GM19438 (cell line): Measurements from ENCODE around the gene PVR.

Experiments
- ATAC-seq: cut with Tn5 transposase; IDR thresholded peaks from one replicate; pipeline ENCODE4 v1.9.1; 2021; ENCODE audit warnings: low read depth; ENCODE audit not compliant: unreplicated experiment

Gene PVR

DNA sequence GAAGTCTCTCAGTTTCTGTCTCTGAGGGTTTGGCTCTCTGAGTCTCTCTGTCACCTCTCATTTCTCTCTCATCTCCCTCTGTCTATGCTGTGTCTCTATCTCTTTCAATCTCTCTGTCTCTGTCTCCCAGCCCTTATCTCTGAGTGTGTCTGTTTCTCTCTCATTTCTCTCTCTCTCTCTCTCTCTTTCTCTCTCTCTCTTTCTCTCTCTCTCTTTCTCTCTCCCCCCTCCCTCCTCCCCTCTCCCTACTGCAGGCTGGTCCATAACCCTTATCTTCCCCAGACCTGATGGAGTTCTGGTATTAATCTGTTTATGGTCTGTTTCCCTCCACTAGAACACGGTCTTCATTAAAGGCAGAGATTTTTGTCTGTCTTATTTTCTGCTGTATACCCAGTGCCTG lies 1.3 kb upstream of the PVR start:
- no peak for ATAC-seq

DNA sequence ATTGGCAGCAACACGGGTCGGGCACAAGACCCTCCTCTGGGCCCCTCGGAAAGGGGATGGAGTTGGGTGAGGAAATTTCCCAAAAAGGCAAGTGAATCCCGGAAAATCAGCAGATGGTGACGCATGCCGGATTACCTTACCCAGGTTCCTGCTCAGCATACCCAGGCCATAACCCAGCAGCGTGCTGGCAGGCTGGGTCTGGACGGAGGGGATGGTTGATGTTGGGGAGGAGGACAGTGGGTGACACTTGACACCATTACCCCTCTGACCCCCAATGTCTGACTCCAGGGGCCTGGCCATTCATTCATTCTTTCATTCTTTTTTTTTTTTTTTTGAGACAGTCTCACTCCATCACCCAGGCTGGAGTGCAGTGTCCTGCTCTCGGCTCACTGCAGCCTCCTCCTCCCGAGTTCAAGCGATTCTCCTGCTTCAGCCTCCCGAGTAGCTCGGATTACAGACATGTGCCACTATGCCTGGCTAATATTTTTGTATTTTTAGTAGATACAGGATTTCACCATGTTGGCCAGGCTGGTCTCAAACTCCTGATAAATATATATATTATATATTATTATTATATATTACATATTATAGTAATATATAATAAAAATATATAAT lies 799 bp downstream of the PVR start:
- no peak for ATAC-seq

DNA sequence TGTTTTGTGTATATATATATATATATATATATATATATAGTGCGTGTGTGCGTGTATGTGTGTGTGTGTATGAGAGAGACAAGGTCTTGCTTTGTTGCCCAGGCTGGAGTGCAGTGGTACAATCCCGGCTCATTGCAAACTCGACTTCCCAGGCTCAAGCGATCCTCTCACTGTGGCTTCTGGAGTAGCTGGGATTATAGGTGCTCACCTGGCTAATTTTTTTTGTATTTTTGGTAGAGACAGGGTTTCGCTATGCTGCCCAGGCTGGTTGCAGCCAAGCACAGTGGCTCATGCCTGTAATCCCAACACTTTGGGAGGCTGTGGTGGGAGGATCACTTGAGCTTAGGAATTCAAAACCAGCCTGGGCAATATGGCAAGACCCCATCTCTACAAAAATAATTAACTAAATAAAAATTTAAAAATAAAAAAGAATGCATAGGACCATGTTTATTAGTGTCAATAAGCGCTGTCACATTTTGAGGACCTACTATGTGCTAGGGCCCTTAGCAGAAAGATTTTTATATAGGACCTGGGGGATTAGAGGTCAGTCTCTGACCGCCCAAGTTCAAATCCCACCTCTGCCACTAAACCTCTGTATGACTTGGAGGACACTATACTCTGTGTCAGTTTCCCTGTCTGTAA lies 1.8 kb downstream of the PVR start:
- no peak for ATAC-seq

DNA sequence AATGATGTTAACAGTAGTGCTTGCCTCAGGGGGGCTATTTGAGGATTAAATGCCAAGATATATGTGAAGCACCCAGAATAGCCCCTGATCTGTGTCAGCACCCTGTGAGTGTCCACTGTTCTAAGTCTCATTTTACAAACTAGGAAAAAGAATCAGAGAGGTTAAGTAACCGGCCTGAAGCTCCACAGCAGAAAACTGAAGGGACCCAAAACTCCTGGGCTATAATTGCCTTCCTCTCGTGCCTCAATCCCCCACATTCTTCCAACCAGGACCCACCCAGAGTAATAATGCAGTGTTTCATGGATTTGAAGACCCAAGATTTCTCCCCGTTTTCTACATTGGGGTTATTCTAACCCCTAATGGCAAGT lies 2.3 kb downstream of the PVR start:
- ATAC-seq: no peak

DNA sequence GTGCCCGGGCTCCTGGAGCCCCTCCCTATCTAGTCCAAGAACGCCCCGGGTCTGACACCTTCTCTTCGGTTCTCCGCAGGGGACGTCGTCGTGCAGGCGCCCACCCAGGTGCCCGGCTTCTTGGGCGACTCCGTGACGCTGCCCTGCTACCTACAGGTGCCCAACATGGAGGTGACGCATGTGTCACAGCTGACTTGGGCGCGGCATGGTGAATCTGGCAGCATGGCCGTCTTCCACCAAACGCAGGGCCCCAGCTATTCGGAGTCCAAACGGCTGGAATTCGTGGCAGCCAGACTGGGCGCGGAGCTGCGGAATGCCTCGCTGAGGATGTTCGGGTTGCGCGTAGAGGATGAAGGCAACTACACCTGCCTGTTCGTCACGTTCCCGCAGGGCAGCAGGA lies 3.4 kb downstream of the PVR start:
- ATAC-seq: no peak

DNA sequence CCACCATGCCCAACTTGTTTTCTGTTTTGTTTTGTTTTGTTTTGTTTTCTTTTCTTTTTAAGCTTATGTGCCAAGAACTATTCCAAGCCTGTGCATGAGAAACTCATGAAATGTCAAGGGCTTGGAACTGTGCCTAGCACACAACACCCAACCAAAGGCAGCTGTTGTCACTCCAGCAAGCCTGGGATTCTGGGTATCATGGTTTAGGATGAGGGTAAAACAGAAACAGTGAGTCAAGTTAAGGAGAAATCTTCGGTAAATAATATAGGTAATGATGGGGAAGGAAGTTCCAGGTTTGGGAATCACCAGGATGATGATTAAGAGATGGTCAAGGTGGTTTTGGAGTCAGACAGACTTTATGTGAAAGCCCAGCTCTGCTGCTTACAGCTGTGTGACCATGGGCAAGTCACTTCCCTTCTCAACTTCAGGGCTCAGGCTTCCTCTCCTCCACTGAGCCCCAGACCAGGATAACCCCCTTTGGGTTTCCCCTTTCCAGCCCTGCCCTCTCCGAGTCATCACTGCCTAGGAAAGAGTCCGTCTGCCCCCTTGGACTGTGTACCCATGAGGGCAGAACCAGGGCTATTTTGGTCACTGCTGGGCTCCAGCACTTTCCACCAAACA lies 5.0 kb downstream of the PVR start:
- ATAC-seq: no peak

DNA sequence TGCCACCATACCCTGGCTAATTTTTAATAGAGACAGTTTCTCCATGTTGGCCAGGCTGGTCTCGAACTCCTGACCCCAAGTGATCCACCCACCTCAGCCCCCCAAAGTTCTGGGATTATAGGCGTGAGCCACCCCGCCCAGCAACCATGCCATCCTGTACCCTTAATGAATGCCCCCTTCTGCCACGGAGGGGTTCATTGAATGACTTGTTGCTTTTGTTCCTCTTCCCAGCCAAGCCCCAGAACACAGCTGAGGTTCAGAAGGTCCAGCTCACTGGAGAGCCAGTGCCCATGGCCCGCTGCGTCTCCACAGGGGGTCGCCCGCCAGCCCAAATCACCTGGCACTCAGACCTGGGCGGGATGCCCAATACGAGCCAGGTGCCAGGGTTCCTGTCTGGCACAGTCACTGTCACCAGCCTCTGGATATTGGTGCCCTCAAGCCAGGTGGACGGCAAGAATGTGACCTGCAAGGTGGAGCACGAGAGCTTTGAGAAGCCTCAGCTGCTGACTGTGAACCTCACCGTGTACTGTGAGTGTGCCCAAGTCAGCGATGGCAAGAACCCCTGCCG lies 6.0 kb downstream of the PVR start:
- no peak for ATAC-seq

DNA sequence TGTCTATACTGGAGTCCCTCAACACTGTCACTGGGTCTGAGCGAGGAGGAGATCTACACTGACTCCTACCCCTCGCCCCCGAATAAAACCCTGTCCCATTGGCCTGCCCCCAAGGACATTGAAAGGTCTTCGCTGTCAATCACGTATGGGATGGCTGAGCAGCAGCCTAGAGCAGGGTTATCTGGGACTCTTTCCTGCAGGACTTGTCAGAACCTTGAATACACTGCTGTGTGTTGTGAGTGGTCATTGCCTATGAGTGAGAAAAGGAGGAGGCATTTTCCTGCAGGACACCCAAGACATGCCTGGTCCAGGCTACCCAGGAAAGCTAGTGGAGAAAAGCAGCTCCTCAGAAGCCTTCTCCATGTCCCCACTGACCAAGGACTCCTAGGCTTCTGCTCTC lies 9.6 kb downstream of the PVR start:
- no peak for ATAC-seq

DNA sequence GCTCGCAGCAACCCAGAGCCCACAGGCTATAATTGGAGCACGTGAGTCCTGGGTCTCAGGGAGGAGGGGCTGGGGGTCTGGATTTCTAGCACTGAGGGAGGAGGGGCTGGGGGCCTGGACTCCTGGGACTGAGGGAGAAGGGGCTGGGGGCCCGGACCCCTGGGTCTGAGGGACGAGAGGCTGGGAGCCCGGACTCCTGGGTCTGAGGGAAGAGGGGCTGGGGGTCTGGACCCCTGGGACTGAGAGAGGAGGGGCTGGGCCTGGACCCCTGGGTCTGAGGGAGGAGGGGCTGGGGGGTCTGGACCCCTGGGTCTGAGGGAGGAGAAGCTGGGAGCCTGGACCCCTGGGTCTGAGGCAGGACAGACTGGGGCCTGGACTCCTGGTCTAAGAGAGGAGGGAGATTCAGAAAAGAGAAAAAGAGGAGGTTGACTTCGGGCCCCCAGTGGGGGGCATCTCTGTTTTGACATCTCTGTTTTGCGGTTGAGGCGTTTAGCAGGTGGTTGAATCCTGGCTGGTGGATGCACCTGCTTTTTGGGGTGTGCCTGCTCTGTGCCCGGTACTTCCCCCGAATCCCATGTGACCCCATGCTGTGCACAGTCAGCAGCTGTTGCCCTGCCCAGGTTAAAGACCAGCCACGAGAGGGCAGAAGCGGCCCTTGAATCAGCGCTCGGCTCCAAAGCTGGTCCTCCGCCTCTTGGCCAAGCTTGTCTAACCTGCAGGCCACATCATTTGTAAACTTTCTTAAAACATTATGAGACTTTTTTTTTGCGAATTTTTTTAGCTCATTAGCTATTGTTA lies 10.5 kb downstream of the PVR start:
- ATAC-seq: peak; percentile 74

DNA sequence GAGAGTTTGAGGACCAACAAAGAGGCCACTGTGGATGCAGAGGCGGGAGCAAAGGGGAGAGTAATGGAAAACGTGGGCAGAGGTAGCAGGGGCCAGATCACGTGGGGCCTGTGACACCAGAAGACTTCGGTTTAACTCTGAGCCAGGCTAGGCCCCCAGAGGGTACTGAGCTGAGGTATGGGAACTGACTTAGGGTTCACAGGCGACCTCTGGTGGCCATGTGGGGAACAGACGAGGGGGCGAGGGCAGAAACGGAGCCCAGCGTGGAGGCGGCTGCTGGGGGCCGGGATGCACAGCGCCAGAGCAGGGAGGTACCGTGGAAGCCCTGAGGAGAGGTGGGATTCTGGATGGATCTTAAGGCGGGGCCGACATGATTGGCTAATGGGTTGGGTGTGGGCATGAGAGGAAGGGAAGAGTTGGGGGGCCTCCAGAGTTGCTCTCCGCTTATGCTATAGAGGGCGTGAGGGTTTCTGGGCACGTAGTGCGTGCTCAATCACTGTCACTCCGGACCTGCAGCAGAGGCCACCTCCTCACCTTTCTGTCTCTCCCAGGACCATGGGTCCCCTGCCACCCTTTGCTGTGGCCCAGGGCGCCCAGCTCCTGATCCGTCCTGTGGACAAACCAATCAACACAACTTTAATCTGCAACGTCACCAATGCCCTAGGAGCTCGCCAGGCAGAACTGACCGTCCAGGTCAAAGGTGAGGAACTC lies 13.7 kb downstream of the PVR start:
- no peak for ATAC-seq

DNA sequence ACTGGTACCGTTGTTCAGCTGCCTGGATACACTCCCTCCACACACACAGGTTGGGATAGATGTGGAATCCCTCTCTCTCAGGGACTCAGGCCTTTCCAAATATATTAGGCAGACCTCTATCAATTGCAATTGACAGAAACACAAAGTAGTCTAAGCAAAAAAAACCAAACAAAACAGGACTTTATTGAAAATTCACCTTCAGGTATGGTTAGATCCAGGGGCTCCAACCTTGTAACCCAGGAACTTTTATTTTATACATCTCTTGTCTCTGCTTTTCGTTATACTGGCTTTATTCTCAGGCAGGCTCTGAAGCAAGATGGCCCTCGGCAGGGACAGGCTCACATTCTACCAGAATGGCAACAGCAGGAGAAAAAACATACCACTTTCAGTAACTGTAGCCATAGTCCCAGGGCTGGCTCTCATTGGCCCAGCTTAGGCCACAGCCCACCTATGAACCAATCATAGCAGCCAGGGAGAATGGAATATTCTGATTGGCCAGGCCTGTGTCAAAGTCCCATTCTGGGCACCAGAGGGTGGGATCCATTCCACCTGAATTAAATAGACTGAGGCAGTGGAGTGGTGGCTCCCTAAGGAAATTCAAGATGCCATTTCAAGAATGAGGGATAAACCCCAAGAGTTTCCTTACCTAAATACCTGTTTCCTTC lies 14.5 kb downstream of the PVR start:
- no peak for ATAC-seq

DNA sequence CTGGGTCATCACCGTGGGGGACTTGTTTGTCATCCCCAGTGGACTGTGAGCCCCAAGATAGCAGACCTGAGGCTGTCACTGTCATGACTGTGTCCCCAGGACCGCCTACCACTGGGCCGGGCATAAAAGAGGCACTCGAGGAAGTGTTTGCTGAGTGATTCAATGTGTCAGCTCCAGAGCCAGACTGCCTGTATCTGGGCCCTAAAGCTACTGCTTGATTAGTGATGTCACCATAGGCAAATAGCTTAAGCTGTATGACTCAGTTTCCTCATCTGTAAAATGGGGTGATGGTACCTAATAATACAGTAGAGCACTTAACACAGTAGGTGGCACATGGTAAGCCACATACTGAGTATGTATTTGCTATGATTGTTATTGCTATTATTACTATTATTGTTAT lies 16.4 kb downstream of the PVR start:
- no peak for ATAC-seq

DNA sequence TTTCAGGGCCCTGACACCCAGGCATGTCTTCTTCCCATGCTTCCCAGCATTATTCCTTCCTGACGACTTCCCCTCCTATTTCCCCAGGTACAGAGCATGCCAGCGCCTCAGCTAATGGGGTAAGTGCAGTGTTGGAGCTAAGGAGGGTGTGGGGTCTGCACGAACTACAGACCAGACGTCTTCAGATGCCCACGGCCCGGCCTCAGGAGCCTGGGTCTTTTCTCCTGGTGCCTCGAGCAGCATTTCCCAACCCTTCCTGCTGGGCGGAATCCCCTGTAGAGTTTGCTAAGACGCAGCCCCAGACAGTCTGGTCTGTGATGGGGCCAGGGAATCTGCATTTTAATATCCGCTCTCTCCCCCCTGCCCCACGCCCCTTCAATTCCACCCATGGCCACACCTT lies 17.5 kb downstream of the PVR start:
- no peak for ATAC-seq

DNA sequence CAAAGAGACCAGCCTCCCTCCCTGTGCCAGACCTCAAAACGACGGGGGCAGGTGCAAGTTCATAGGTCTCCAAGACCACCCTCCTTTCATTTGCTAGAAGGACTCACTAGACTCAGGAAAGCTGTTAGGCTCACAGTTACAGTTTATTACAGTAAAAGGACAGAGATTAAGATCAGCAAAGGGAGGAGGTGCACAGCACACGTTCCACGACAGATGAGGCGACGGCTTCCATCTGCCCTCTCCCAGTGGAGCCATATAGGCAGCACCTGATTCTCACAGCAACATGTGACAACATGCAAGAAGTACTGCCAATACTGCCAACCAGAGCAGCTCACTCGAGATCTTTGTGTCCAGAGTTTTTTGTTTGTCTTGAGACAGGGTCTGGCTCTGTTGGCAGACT lies 18.2 kb downstream of the PVR start:
- ATAC-seq: no peak

DNA sequence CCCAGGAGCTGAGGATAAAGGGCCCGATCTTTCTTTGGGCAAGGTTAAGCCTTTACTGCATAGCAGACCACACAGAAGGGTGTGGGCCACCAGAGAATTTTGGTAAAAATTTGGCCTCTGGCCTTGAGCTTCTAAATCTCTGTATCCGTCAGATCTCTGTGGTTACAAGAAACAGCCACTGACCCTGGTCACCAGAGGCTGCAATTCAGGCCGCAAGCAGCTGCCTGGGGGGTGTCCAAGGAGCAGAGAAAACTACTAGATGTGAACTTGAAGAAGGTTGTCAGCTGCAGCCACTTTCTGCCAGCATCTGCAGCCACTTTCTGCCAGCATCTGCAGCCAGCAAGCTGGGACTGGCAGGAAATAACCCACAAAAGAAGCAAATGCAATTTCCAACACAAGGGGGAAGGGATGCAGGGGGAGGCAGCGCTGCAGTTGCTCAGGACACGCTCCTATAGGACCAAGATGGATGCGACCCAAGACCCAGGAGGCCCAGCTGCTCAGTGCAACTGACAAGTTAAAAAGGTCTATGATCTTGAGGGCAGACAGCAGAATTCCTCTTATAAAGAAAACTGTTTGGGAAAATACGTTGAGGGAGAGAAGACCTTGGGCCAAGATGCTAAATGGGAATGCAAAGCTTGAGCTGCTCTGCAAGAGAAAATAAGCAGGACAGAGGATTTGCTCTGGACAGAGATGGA lies 19.1 kb downstream of the PVR start:
- ATAC-seq: no peak

DNA sequence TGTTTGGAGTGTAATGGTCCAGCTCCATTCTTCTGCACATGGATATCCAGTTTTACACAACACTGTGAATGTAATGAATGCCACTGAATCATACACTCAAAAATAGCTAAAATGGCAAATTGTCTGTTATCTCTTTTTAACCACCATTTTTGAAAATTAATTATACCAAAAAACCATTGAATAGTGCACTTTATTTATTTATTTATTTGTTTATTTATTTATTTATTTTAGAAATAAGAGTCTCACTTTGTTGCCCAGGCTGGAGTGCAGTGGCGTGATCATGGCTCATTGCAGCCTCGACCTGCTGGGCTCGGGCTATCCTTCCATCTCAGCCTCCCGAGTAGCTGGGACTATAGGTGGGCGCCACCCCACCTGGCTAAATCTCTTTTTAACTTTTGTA lies 20.3 kb downstream of the PVR start:
- ATAC-seq: no peak

DNA sequence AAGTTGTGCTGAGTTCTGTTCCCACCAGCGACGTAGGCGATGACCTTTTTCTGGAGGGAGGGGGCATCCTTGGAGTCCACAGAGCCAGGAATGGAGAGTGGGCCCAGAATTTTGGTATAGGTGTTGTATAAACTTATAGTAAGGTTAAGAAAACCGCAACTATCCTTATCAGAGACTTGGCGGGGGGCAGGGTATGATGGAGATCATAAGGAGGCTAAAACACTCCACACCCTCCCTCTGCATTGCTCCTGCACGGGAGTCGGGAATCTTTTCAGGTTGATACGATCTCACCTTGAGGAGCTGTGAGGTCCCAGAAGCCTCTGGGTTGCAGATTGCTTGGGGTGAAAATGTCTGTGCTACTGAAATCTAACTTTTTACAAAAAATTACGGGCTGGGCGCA lies 21.3 kb downstream of the PVR start:
- no peak for ATAC-seq

DNA sequence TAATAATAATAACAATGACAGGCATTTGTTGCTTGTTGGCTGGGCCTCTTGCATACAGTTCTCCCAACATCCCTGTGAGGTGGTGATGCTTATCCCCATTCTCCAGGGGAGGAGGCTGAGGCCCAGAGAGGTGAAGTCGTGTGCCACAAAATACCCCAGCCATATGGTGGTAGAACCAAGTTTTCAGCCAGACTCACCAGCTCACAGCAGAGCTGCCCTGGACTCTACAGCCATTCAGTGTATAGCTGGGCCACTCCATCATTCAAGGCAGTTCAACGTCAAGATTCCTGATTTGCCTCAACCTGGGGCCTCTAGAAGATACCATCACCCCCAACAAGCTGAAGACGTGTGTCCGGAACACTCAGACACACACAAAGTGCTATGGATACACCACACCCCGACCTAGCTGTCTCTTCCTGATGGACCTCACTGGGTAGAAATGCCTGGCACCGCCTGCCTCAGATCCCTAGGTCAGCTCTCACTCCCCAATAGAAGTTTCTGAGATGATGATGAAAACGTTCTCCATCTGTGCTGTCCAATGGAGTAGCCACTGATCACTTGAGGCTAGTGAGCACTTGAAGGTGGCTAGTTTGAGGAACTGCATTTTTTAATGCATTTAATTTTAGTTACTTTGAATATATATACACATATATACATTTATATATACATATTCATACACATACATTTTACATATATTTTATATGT lies 23.3 kb downstream of the PVR start:
- ATAC-seq: no peak
